Transverse colon (tissue), 4 donors: ENCODE measurements around the gene LRP4. TPM values are rescaled to one million over a fixed set of nuclear protein-coding genes. Genes with fewer than 3 reads are reported as not detected.

Experiments used
- DNase-seq: peaks from one replicate; pipeline ENCODE4 v3.0.0-alpha.2; 2019
- H3K27ac ChIP-seq, 4 donors: fragments of 200-600 bp; sonication (generic); 2 replicates each; pipeline ENCODE4 v1.5.1; 2016 to 2018; ENCODE audit warnings: inconsistent platforms in 4 of 4
- H3K27me3 ChIP-seq: fragments of 200-600 bp; sonication (generic); 2 replicates; pipeline ENCODE4 v1.5.1; 2017; ENCODE audit warnings: inconsistent platforms
- H3K36me3 ChIP-seq, 4 donors: fragments of 200-600 bp; sonication (generic); 2 replicates each; pipeline ENCODE4 v1.5.1; 2017 to 2019; ENCODE audit warnings: inconsistent platforms in 4 of 4
- H3K4me1 ChIP-seq, 4 donors: fragments of 200-600 bp; sonication (generic); 2 replicates each; pipeline ENCODE4 v1.5.1; 2017 to 2020; ENCODE audit warnings: inconsistent platforms in 4 of 4
- H3K4me3 ChIP-seq, 4 donors: fragments of 200-600 bp; sonication (generic); 1 replicate in 1 of 4; 2 replicates in 3 of 4; pipeline versions ENCODE4 v1.5.1 to v1.6.1; 2017 to 2019; ENCODE audit warnings: inconsistent platforms in 4 of 4
- H3K9me3 ChIP-seq, 2 donors: fragments of 200-600 bp; sonication (generic); 2 replicates each; pipeline ENCODE4 v1.5.1; 2017 to 2019; ENCODE audit warnings: inconsistent platforms in 2 of 2
- CTCF ChIP-seq, 5 experiments: fragments of 200-600 bp in 3 of 5; fragments of 450-650 bp in 2 of 5; sonication (generic) in 3 of 5; IDR thresholded peaks; 1 replicate in 2 of 5; 2 replicates in 3 of 5; pipeline ENCODE4 v1.5.1; 2016 to 2017; ENCODE audit warnings: antibody characterized with exemption in 5 of 5, inconsistent platforms in 3 of 5, mild to moderate bottlenecking in 2 of 5, moderate library complexity in 1 of 5
- EP300 ChIP-seq: sonication (generic); formaldehyde crosslinking; IDR thresholded peaks from one replicate; pipeline ENCODE4 v1.6.1; 2017; ENCODE audit warnings: antibody characterized with exemption, low read depth
- POLR2A ChIP-seq: fragments of 450-650 bp; IDR thresholded peaks from one replicate; pipeline ENCODE4 v1.6.1; 2016; ENCODE audit warnings: antibody characterized with exemption, mild to moderate bottlenecking, moderate library complexity
- POLR2AphosphoS5 ChIP-seq, 3 donors: sonication (generic); formaldehyde crosslinking; IDR thresholded peaks; one replicate each; pipeline ENCODE4 v1.6.1; 2016; ENCODE audit warnings: antibody characterized with exemption in 3 of 3
- WGBS, 2 donors: methylation state at CpG; one replicate each; pipeline ENCODE4 v1.1.5; 2018; ENCODE audit warnings: low coverage in 1 of 2; 5-methylcytosine and 5-hydroxymethylcytosine counted together
- in situ Hi-C, 4 donors: fragments of 200-750 bp; cut with MboI; loops; one replicate each; pipeline versions ENCODE4 v1.15.0 to v1.15.1; 2017; ENCODE audit warnings: low sequenced_read_pairs in 3 of 4, low pct_ligation_motif_present in 1 of 4, low pct_unique_long_range_greater_than_20kb in 1 of 4
- intact Hi-C: fragments of 100-400 bp; cut with DNase I; formaldehyde crosslinking; loops from one replicate; pipeline ENCODE4 v1.15.1; 2023; ENCODE audit warnings: low total_unique reads
- total RNA-seq, 4 donors: library from RNA; depleted of rRNA; stranded (reverse); fragments of >200 nt; gene quantifications; one replicate each; pipeline ENCODE4 v1.1.0, GENCODE V29; 2016

Gene LRP4
- total RNA-seq, 4 donors from 2014 or later, result 7.9 to 52.4 (median 16.2) TPM

GRCh38 chr11:46849631-46850030, 68.7 kb downstream of the LRP4 start:
- Histone ChIP-seq H3K4me3 (no peak overlapping the region), H3K27me3 (no peaks in the 10 kb centered on the region), H3K4me1 (peaks cover 7 to 13% (median 9%) of the 10 kb centered on the region in 4 donors), H3K36me3 (no peaks in the 10 kb centered on the region), H3K27ac (no peak overlapping the region), H3K9me3 (no peaks in the 10 kb centered on the region)
- TF ChIP-seq CTCF (IDR thresholded peaks at IDR 0.05) (no peak), EP300 (no peak), POLR2A (no peak), POLR2AphosphoS5 (IDR thresholded peaks at IDR 0.05) (no peak)
- in situ Hi-C loops (no loop called here), intact Hi-C loops (no loop called here)
- WGBS, 2 donors, result 84 to 100% methylated on average over 1 of the region's 1 CpG
- no peak for DNase-seq

GRCh38 chr11:46846510-46846830, 71.9 kb downstream of the LRP4 start:
- H3K36me3 ChIP-seq, result no peaks in the 10 kb centered on the region
- no peaks in the 10 kb centered on the region for H3K9me3 ChIP-seq
- TF ChIP-seq POLR2A, result no peak
- H3K4me1 ChIP-seq, result peaks cover 10 to 21% (median 14%) of the 10 kb centered on the region in 4 donors
- DNase-seq, result no peak
- H3K27me3 ChIP-seq, result no peaks in the 10 kb centered on the region
- H3K27ac ChIP-seq, result peak overlapping the region in 3 of 4 donors; percentile 89 to 92 (median 91)
- in situ Hi-C loops (no loop called here), intact Hi-C loops (no loop called here)
- 5 to 6% methylated on average over 3 to 6 of the region's 6 CpGs for WGBS, 2 donors
- H3K4me3 ChIP-seq, result peak overlapping the region in 3 of 4 donors; percentile 76 to 97 (median 92)

- TF ChIP-seq POLR2AphosphoS5 (IDR thresholded peaks at IDR 0.05) (peak; percentile 78 to 86 (median 83)), POLR2A (peak; percentile 56), CTCF (IDR thresholded peaks at IDR 0.05) (no peak), EP300 (no peak)
- H3K36me3 ChIP-seq, result no peaks in the 10 kb centered on the region
- H3K4me1 ChIP-seq, result peaks cover 10 to 21% (median 14%) of the 10 kb centered on the region in 4 donors
- intact Hi-C loops (no loop called here), in situ Hi-C loops (no loop called here)
- WGBS, 2 donors, result 0% methylated on average over 44 of the region's 83 CpGs; no CpG with 5 or more reads in 1 of the 2 donors
- H3K27ac ChIP-seq, result peak within 1 kb of the TSS; percentile 89 to 96 (median 92)
- H3K27me3 ChIP-seq, result no peaks in the 10 kb centered on the region
- DNase-seq, result peak; percentile 92
- H3K9me3 ChIP-seq, result no peaks in the 10 kb centered on the region
- peak within 1 kb of the TSS; percentile 76 to 97 (median 87) for H3K4me3 ChIP-seq
Measured at GRCh38 chr11:46845740-46846509, 72.4 kb downstream of the LRP4 start, which contains the start of gene CKAP5. Gene CKAP5 (minus strand): TSS chr11:46846280. CDS start chr11:46821231, 25,049 bp downstream.

GRCh38 chr11:46845440-46845739, 73.0 kb downstream of the LRP4 start:
- peak overlapping the region; percentile 76 to 97 (median 87) for H3K4me3 ChIP-seq
- in situ Hi-C loops (no loop called here), intact Hi-C loops (no loop called here)
- WGBS, 2 donors, result 0% methylated on average over 12 of the region's 12 CpGs; no CpG with 5 or more reads in 1 of the 2 donors
- H3K4me1 ChIP-seq, result peaks cover 10 to 21% (median 14%) of the 10 kb centered on the region in 4 donors
- no peaks in the 10 kb centered on the region for H3K36me3 ChIP-seq
- H3K9me3 ChIP-seq, result no peaks in the 10 kb centered on the region
- H3K27me3 ChIP-seq, result no peaks in the 10 kb centered on the region
- H3K27ac ChIP-seq, result peak overlapping the region; percentile 89 to 96 (median 92)
- no peak for DNase-seq
- no peak for TF ChIP-seq EP300
- TF ChIP-seq POLR2AphosphoS5 (IDR thresholded peaks at IDR 0.05), result no peak
- no peak for TF ChIP-seq POLR2A
- no peak for TF ChIP-seq CTCF (IDR thresholded peaks at IDR 0.05)
